Measurements from ENCODE around the gene CARF.
A peak's percentile ranks its signal among the peaks of the same experiment; 100 is the strongest.
"Not testable (repeated sequence)": the region's sequence is repeated elsewhere in the genome, so short reads cannot be mapped to it uniquely, and the experiment has no call there.

CARF gene

GRCh38 chr2:202910698-202911097 is 1.4 kb upstream of the CARF start:
- Histone ChIP-seq H3K4me3 (ENCODE audit: low read length in 2 of 2) (peak overlapping the region in 1 of 2 donors; percentile 91), H3K18ac (ENCODE audit: low read length) (no peak overlapping the region), H2AFZ (ENCODE audit: low read length) (no peak overlapping the region), H2AK5ac (ENCODE audit: low read depth, low read length) (no peak overlapping the region), H3K79me1 (ENCODE audit: low read depth, low read length) (peaks cover 2% of the 10 kb centered on the region), H3K36me3 (replicated peaks in 1 of 2; ENCODE audit: control insufficient read depth in 2 of 2, insufficient read depth in 2 of 2, low read length in 2 of 2) (peaks cover 0 to 24% of the 10 kb centered on the region in 2 donors), H4K8ac (ENCODE audit: low read depth, low read length) (no peak overlapping the region), H4K91ac (ENCODE audit: low read depth, low read length, poor library complexity) (no peak overlapping the region), H3K4me2 (ENCODE audit: insufficient read depth, low read length, poor library complexity, severe bottlenecking) (no peak overlapping the region), H3K14ac (ENCODE audit: low read length) (no peak overlapping the region), H2BK15ac (ENCODE audit: low read length) (no peak overlapping the region), H3K9me3 (replicated peaks in 1 of 2; ENCODE audit: control insufficient read depth in 2 of 2, insufficient read depth in 1 of 2, low read depth in 1 of 2, low read length in 2 of 2) (peaks cover 0 to 8% of the 10 kb centered on the region in 2 donors), H3K9ac (ENCODE audit: low read depth, low read length, poor library complexity) (no peak overlapping the region), H2BK12ac (ENCODE audit: low read length) (no peak overlapping the region), H3K27ac (replicated peaks; ENCODE audit: low read length) (no peak overlapping the region), H3K27me3 (ENCODE audit: control insufficient read depth in 3 of 3, insufficient read depth in 3 of 3, low read depth in 1 of 3, low read length in 3 of 3) (no peaks in the 10 kb centered on the region), H3K4ac (ENCODE audit: low read length) (no peak overlapping the region), H3K4me1 (ENCODE audit: control insufficient read depth in 2 of 2, insufficient read depth in 1 of 2, low read depth in 1 of 2, low read length in 2 of 2) (peaks cover 3% of the 10 kb centered on the region in 2 donors), H3K23ac (ENCODE audit: low read depth, low read length, poor library complexity) (no peak overlapping the region), H2BK120ac (ENCODE audit: low read depth, low read length) (no peak overlapping the region), H2BK5ac (ENCODE audit: low read length) (no peak overlapping the region)
- WGBS, 2 donors (ENCODE audit: extremely low coverage in 2 of 2, insufficient read length in 2 of 2, insufficient replicate concordance in 1 of 2) = no CpG with 5 or more reads among the region's 3 CpGs
- DNase-seq (ENCODE audit: low spot score) = no peak

GRCh38 chr2:202911203-202911511 is 918 bp upstream of the CARF start:
- Histone ChIP-seq H2BK120ac (ENCODE audit: low read depth, low read length) (no peak overlapping the region), H3K23ac (ENCODE audit: low read depth, low read length, poor library complexity) (no peak overlapping the region), H2AFZ (ENCODE audit: low read length) (peak overlapping the region; percentile 91), H2BK5ac (ENCODE audit: low read length) (no peak overlapping the region), H2BK12ac (ENCODE audit: low read length) (no peak overlapping the region), H4K91ac (ENCODE audit: low read depth, low read length, poor library complexity) (no peak overlapping the region), H4K8ac (ENCODE audit: low read depth, low read length) (no peak overlapping the region), H3K4me2 (ENCODE audit: insufficient read depth, low read length, poor library complexity, severe bottlenecking) (peak overlapping the region; percentile 58), H3K79me1 (ENCODE audit: low read depth, low read length) (peaks cover 2% of the 10 kb centered on the region), H3K18ac (ENCODE audit: low read length) (no peak overlapping the region), H3K9ac (ENCODE audit: low read depth, low read length, poor library complexity) (peak overlapping the region; percentile 78), H3K36me3 (replicated peaks in 1 of 2; ENCODE audit: control insufficient read depth in 2 of 2, insufficient read depth in 2 of 2, low read length in 2 of 2) (peaks cover 0 to 19% of the 10 kb centered on the region in 2 donors), H3K27me3 (ENCODE audit: control insufficient read depth in 3 of 3, insufficient read depth in 3 of 3, low read depth in 1 of 3, low read length in 3 of 3) (no peaks in the 10 kb centered on the region), H3K4ac (ENCODE audit: low read length) (no peak overlapping the region), H2AK5ac (ENCODE audit: low read depth, low read length) (no peak overlapping the region), H2BK15ac (ENCODE audit: low read length) (no peak overlapping the region), H3K4me1 (ENCODE audit: control insufficient read depth in 2 of 2, insufficient read depth in 1 of 2, low read depth in 1 of 2, low read length in 2 of 2) (peaks cover 3% of the 10 kb centered on the region in 2 donors), H3K4me3 (ENCODE audit: low read length in 2 of 2) (peak overlapping the region; percentile 91 to 92), H3K27ac (replicated peaks; ENCODE audit: low read length) (no peak overlapping the region), H3K14ac (ENCODE audit: low read length) (no peak overlapping the region), H3K9me3 (replicated peaks in 1 of 2; ENCODE audit: control insufficient read depth in 2 of 2, insufficient read depth in 1 of 2, low read depth in 1 of 2, low read length in 2 of 2) (peaks cover 0 to 4% of the 10 kb centered on the region in 2 donors)
- WGBS, 2 donors (ENCODE audit: extremely low coverage in 2 of 2, insufficient read length in 2 of 2, insufficient replicate concordance in 1 of 2) = no CpG with 5 or more reads among the region's 8 CpGs
- DNase-seq (ENCODE audit: low spot score) = no peak

GRCh38 chr2:202912342-202913201 is 497 bp downstream of the CARF start:
- H3K9me3 ChIP-seq (replicated peaks in 1 of 2; ENCODE audit: control insufficient read depth in 2 of 2, insufficient read depth in 1 of 2, low read depth in 1 of 2, low read length in 2 of 2); H4K8ac ChIP-seq (ENCODE audit: low read depth, low read length); H3K9ac ChIP-seq (ENCODE audit: low read depth, low read length, poor library complexity); H3K4ac ChIP-seq (ENCODE audit: low read length); H2BK15ac ChIP-seq (ENCODE audit: low read length); DNase-seq (ENCODE audit: low spot score); H3K23ac ChIP-seq (ENCODE audit: low read depth, low read length, poor library complexity); H2AK5ac ChIP-seq (ENCODE audit: low read depth, low read length); H4K91ac ChIP-seq (ENCODE audit: low read depth, low read length, poor library complexity); H3K4me1 ChIP-seq (ENCODE audit: control insufficient read depth in 2 of 2, insufficient read depth in 1 of 2, low read depth in 1 of 2, low read length in 2 of 2); H3K79me1 ChIP-seq (ENCODE audit: low read depth, low read length); H2BK12ac ChIP-seq (ENCODE audit: low read length); H3K14ac ChIP-seq (ENCODE audit: low read length); H3K18ac ChIP-seq (ENCODE audit: low read length); H2BK120ac ChIP-seq (ENCODE audit: low read depth, low read length); H3K36me3 ChIP-seq (replicated peaks in 1 of 2; ENCODE audit: control insufficient read depth in 2 of 2, insufficient read depth in 2 of 2, low read length in 2 of 2); H2BK5ac ChIP-seq (ENCODE audit: low read length); H3K27me3 ChIP-seq (ENCODE audit: control insufficient read depth in 3 of 3, insufficient read depth in 3 of 3, low read depth in 1 of 3, low read length in 3 of 3): not testable (repeated sequence)
- WGBS, 2 donors (ENCODE audit: extremely low coverage in 2 of 2, insufficient read length in 2 of 2, insufficient replicate concordance in 1 of 2) = no CpG with 5 or more reads among the region's 49 CpGs
- Histone ChIP-seq H2AFZ (ENCODE audit: low read length) (peak overlapping the region; percentile 91), H3K4me3 (ENCODE audit: low read length in 2 of 2) (peak overlapping the region; percentile 91 to 92), H3K4me2 (ENCODE audit: insufficient read depth, low read length, poor library complexity, severe bottlenecking) (peak overlapping the region; percentile 45), H3K27ac (replicated peaks; ENCODE audit: low read length) (peak overlapping the region; percentile 94)

- Histone ChIP-seq H2BK12ac (ENCODE audit: low read length) (no peak overlapping the region), H2BK120ac (ENCODE audit: low read depth, low read length) (no peak overlapping the region), H3K9me3 (replicated peaks in 1 of 2; ENCODE audit: control insufficient read depth in 2 of 2, insufficient read depth in 1 of 2, low read depth in 1 of 2, low read length in 2 of 2) (no peaks in the 10 kb centered on the region), H3K14ac (ENCODE audit: low read length) (no peak overlapping the region), H3K27ac (replicated peaks; ENCODE audit: low read length) (no peak overlapping the region), H3K4me3 (ENCODE audit: low read length in 2 of 2) (no peak overlapping the region), H2BK15ac (ENCODE audit: low read length) (no peak overlapping the region), H3K36me3 (replicated peaks in 1 of 2; ENCODE audit: control insufficient read depth in 2 of 2, insufficient read depth in 2 of 2, low read length in 2 of 2) (peaks cover 2 to 18% of the 10 kb centered on the region in 2 donors), H2AK5ac (ENCODE audit: low read depth, low read length) (no peak overlapping the region), H3K23ac (ENCODE audit: low read depth, low read length, poor library complexity) (no peak overlapping the region), H2AFZ (ENCODE audit: low read length) (no peak overlapping the region), H3K18ac (ENCODE audit: low read length) (no peak overlapping the region), H4K8ac (ENCODE audit: low read depth, low read length) (no peak overlapping the region), H3K4me1 (ENCODE audit: control insufficient read depth in 2 of 2, insufficient read depth in 1 of 2, low read depth in 1 of 2, low read length in 2 of 2) (no peaks in the 10 kb centered on the region), H3K9ac (ENCODE audit: low read depth, low read length, poor library complexity) (no peak overlapping the region), H3K4me2 (ENCODE audit: insufficient read depth, low read length, poor library complexity, severe bottlenecking) (no peak overlapping the region), H3K27me3 (ENCODE audit: control insufficient read depth in 3 of 3, insufficient read depth in 3 of 3, low read depth in 1 of 3, low read length in 3 of 3) (no peaks in the 10 kb centered on the region), H2BK5ac (ENCODE audit: low read length) (no peak overlapping the region), H4K91ac (ENCODE audit: low read depth, low read length, poor library complexity) (no peak overlapping the region), H3K4ac (ENCODE audit: low read length) (no peak overlapping the region), H3K79me1 (ENCODE audit: low read depth, low read length) (no peaks in the 10 kb centered on the region)
- no peak for DNase-seq (ENCODE audit: low spot score)
- WGBS, 2 donors (ENCODE audit: extremely low coverage in 2 of 2, insufficient read length in 2 of 2, insufficient replicate concordance in 1 of 2) = no CpG with 5 or more reads among the region's 1 CpG
Measured at GRCh38 chr2:202918860-202919259, 6.8 kb downstream of the CARF start.
